ENCODE measurements around the gene SPOP. TPM values are rescaled to one million over a fixed set of nuclear protein-coding genes. Genes with fewer than 3 reads are reported as not detected.

SPOP gene
- total and polyA plus RNA-seq, 9 of the 15 experiments (the other 6 are each of a cell fraction or from before 2014, with no cell fraction given): 34.2 to 65.9 (median 39.7) TPM

DNA sequence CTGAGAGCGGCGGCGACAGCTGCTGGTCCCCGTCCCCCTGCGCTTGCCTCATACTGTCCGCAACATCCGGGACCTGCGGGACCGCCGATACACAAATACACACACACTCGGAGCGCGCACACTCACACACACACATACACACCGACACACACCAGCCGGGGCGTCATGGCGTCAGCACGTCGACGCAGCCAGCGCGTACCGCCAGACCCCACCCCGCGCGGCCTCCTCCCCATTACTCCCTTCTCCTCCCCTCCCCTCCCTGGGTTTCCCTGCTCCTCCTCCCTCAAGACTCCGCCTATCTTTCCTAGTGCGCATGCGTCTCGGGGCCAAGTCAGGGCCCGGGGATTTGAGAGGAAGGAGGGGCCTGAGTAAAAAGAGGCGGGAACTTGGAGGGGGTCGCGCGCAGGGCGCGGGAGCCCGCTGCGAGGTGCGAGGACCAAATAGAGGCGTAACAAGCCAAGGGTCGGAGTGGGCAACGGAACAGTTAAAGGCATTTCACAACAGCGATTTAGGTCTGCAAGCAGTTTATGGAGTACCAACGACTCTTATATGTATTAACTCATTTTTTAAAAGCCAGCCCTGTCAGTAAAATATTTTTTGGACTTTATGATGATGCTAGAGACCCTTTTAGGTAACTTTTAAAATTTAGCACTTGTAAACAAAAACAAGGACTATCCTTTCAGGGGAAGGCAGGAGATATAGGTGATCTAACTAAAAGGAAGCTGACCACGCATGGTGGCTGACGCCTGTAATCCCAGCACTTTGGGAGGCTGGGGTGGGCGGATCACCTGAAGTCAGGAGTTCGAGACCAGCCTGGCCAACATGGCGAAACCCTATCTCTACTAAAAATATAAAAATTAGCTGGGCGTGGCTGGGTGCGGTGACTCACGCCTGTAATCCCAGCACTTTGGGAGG, at the start of gene SPOP (continued):
- TF ChIP-seq, protein P1, sequence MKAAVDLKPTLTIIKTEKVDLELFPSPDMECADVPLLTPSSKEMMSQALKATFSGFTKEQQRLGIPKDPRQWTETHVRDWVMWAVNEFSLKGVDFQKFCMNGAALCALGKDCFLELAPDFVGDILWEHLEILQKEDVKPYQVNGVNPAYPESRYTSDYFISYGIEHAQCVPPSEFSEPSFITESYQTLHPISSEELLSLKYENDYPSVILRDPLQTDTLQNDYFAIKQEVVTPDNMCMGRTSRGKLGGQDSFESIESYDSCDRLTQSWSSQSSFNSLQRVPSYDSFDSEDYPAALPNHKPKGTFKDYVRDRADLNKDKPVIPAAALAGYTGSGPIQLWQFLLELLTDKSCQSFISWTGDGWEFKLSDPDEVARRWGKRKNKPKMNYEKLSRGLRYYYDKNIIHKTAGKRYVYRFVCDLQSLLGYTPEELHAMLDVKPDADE (conservative IDR thresholded peaks at IDR 0.05; ENCODE audit: control insufficient read depth, low read depth, low read length): 0 out of 2 replicates have a peak, but pooled peaks have one; percentile 32
- TF ChIP-seq L3MBTL2 (IDR thresholded peaks at IDR 0.05) (peak; percentile 100), HMGN3 (IDR thresholded peaks at IDR 0.05; ENCODE audit: borderline replicate concordance, extremely low read depth, insufficient read length, low read depth, low read length) (peak; percentile 63), POLR2A (conservative IDR thresholded peaks at IDR 0.05) (peak; percentile 77; the same call in 1 of the 2 replicates), ZNF124 (CRISPR knock-in tag; IDR thresholded peaks at IDR 0.05) (no peak), YY1 (IDR thresholded peaks at IDR 0.05; ENCODE audit: borderline replicate concordance in 1 of 3, control insufficient read depth in 1 of 3, extremely low read depth in 1 of 3, insufficient read depth in 3 of 3, insufficient read length in 1 of 3, insufficient replicate concordance in 2 of 3, low read depth in 1 of 3, low read length in 2 of 3) (peak in 1 of 3 experiments; percentile 48), ZNF263 (CRISPR knock-in tag; IDR thresholded peaks at IDR 0.05; ENCODE audit: borderline replicate concordance) (peak; percentile 58; the same call in 1 of the 2 replicates), ATF1 (CRISPR knock-in tag; IDR thresholded peaks at IDR 0.05) (no peak), ATF1 (tag; IDR thresholded peaks at IDR 0.05) (peak; percentile 95), ZNF76 (CRISPR knock-in tag; IDR thresholded peaks at IDR 0.05; ENCODE audit: borderline replicate concordance) (no peak), SMAD1 (IDR thresholded peaks at IDR 0.05; ENCODE audit: low read depth, low read length, partially characterized antibody) (peak; percentile 4), LEF1 (IDR thresholded peaks at IDR 0.05) (0 out of 2 replicates have a peak, but pooled peaks have one; percentile 16), OTX1 (CRISPR knock-in tag; IDR thresholded peaks at IDR 0.05) (0 out of 2 replicates have a peak, but pooled peaks have one; percentile 58), SUPT5H (IDR thresholded peaks at IDR 0.05) (peak; percentile 81), CBFA2T3 (IDR thresholded peaks at IDR 0.05) (0 out of 2 replicates have a peak, but pooled peaks have one; percentile 3), LARP7 (IDR thresholded peaks at IDR 0.05) (no peak), NR3C1 (CRISPR knock-in tag; IDR thresholded peaks at IDR 0.05) (0 out of 2 replicates have a peak, but pooled peaks have one; percentile 47), CBX3 (IDR thresholded peaks at IDR 0.05; ENCODE audit: borderline replicate concordance in 1 of 2, low read length in 2 of 2) (peak in 1 of 2 experiments; percentile 99; a peak in 2 of 3 replicates)
- TF ChIP-seq, protein P2, sequence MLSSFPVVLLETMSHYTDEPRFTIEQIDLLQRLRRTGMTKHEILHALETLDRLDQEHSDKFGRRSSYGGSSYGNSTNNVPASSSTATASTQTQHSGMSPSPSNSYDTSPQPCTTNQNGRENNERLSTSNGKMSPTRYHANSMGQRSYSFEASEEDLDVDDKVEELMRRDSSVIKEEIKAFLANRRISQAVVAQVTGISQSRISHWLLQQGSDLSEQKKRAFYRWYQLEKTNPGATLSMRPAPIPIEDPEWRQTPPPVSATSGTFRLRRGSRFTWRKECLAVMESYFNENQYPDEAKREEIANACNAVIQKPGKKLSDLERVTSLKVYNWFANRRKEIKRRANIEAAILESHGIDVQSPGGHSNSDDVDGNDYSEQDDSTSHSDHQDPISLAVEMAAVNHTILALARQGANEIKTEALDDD (IDR thresholded peaks at IDR 0.05): no peak
- TF ChIP-seq, protein P3, sequence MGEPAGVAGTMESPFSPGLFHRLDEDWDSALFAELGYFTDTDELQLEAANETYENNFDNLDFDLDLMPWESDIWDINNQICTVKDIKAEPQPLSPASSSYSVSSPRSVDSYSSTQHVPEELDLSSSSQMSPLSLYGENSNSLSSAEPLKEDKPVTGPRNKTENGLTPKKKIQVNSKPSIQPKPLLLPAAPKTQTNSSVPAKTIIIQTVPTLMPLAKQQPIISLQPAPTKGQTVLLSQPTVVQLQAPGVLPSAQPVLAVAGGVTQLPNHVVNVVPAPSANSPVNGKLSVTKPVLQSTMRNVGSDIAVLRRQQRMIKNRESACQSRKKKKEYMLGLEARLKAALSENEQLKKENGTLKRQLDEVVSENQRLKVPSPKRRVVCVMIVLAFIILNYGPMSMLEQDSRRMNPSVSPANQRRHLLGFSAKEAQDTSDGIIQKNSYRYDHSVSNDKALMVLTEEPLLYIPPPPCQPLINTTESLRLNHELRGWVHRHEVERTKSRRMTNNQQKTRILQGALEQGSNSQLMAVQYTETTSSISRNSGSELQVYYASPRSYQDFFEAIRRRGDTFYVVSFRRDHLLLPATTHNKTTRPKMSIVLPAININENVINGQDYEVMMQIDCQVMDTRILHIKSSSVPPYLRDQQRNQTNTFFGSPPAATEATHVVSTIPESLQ (CRISPR knock-in tag; IDR thresholded peaks at IDR 0.05): peak; percentile 98
- TF ChIP-seq, protein P4, sequence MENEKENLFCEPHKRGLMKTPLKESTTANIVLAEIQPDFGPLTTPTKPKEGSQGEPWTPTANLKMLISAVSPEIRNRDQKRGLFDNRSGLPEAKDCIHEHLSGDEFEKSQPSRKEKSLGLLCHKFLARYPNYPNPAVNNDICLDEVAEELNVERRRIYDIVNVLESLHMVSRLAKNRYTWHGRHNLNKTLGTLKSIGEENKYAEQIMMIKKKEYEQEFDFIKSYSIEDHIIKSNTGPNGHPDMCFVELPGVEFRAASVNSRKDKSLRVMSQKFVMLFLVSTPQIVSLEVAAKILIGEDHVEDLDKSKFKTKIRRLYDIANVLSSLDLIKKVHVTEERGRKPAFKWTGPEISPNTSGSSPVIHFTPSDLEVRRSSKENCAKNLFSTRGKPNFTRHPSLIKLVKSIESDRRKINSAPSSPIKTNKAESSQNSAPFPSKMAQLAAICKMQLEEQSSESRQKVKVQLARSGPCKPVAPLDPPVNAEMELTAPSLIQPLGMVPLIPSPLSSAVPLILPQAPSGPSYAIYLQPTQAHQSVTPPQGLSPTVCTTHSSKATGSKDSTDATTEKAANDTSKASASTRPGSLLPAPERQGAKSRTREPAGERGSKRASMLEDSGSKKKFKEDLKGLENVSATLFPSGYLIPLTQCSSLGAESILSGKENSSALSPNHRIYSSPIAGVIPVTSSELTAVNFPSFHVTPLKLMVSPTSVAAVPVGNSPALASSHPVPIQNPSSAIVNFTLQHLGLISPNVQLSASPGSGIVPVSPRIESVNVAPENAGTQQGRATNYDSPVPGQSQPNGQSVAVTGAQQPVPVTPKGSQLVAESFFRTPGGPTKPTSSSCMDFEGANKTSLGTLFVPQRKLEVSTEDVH (IDR thresholded peaks at IDR 0.05; ENCODE audit: low read depth, partially characterized antibody): peak; percentile 81
